CD4-positive, alpha-beta T cell (primary cell): ENCODE measurements around the gene CRYBG1. TPM values are rescaled to one million over a fixed set of nuclear protein-coding genes. Genes with fewer than 3 reads are reported as not detected.
"Not testable (repeated sequence)": the region's sequence is repeated elsewhere in the genome, so short reads cannot be mapped to it uniquely, and the experiment has no call there.

Experiments used
- ATAC-seq: fragments of 200-7000 bp; cut with Tn5 transposase; one replicate; pipeline ENCODE4 v1.10.0; 2022; ENCODE audit warnings: mild to moderate bottlenecking; ENCODE audit not compliant: poor library complexity
- CTCF ChIA-PET: fragments of 350-600 bp; sonication (Branson Sonifier 250); formaldehyde crosslinking; loops from one replicate; lab custom pipeline; 2021; ENCODE audit warnings: antibody characterized with exemption, inconsistent platforms; lab: Charles Lee
- POLR2A ChIA-PET: fragments of 350-600 bp; sonication (Branson Sonifier 250); formaldehyde crosslinking; loops from one replicate; lab custom pipeline; 2021; ENCODE audit warnings: antibody characterized with exemption, inconsistent platforms; lab: Charles Lee
- DNase-seq, 14 experiments: peaks; one replicate each; pipeline ENCODE4 v3.0.0-alpha.2; 2013 to 2020; ENCODE audit warnings: mixed read lengths in 2 of 14
- H3K27ac ChIP-seq, 2 donors: one replicate each; pipeline versions ENCODE4 v1.5.1 to v1.7.0; 2013; ENCODE audit warnings: low read length in 2 of 2, low read depth in 1 of 2, mild to moderate bottlenecking in 1 of 2
- H3K27me3 ChIP-seq, 2 experiments: 1 replicate in 1 of 2; 2 replicates in 1 of 2; pipeline versions ENCODE4 v1.6.1 to v1.7.0; 2013; ENCODE audit warnings: low read length in 2 of 2, control low read depth in 1 of 2, mild to moderate bottlenecking in 1 of 2, moderate library complexity in 1 of 2; ENCODE audit not compliant: insufficient read depth in 2 of 2, control insufficient read depth in 1 of 2
- H3K36me3 ChIP-seq: one replicate; pipeline ENCODE4 v1.6.1; 2013; ENCODE audit warnings: low read length, control low read depth; ENCODE audit not compliant: insufficient read depth
- H3K4me1 ChIP-seq: one replicate; pipeline ENCODE4 v1.6.1; 2013; ENCODE audit warnings: low read length, control low read depth; ENCODE audit not compliant: insufficient read depth
- H3K4me3 ChIP-seq: one replicate; pipeline ENCODE4 v1.5.1; 2013; ENCODE audit warnings: mild to moderate bottlenecking, low read length, moderate library complexity
- H3K9me3 ChIP-seq, 2 experiments: 1 replicate in 1 of 2; 2 replicates in 1 of 2; pipeline versions ENCODE4 v1.6.1 to v1.7.0; 2013; ENCODE audit warnings: low read length in 2 of 2, mild to moderate bottlenecking in 2 of 2, control low read depth in 1 of 2, moderate library complexity in 1 of 2; ENCODE audit not compliant: control insufficient read depth in 1 of 2, insufficient read depth in 1 of 2
- H3K27ac Mint-ChIP-seq: one replicate; pipeline ENCODE4 v1.8.0; 2020; ENCODE audit warnings: mixed read lengths
- H3K27me3 Mint-ChIP-seq: one replicate; pipeline ENCODE4 v1.8.0; 2021; ENCODE audit warnings: mixed read lengths
- H3K36me3 Mint-ChIP-seq: one replicate; pipeline ENCODE4 v1.8.0; 2021; ENCODE audit warnings: low read depth, mixed read lengths
- H3K4me1 Mint-ChIP-seq: one replicate; pipeline ENCODE4 v1.8.0; 2021; ENCODE audit warnings: low read depth, mixed read lengths
- H3K4me3 Mint-ChIP-seq: one replicate; pipeline ENCODE4 v1.8.0; 2020; ENCODE audit warnings: mild to moderate bottlenecking, mixed read lengths
- H3K9me3 Mint-ChIP-seq: one replicate; pipeline ENCODE4 v1.8.0; 2020; ENCODE audit warnings: mixed read lengths
- CTCF ChIP-seq: fragments of 200-600 bp; IDR thresholded peaks from one replicate; pipeline ENCODE4 v1.8.0; 2022; ENCODE audit warnings: antibody characterized with exemption, mild to moderate bottlenecking
- intact Hi-C, 2 experiments: fragments of 100-400 bp; cut with DNase I in 1 of 2; cut with micrococcal nuclease in 1 of 2; formaldehyde crosslinking; loops; one replicate each; pipeline versions ENCODE4 v1.15.1 to v1.9.0; 2023 to 2025; cut with DNase I, micrococcal nuclease
- total RNA-seq, 174 experiments: library from RNA in 2 of 174; stranded (reverse) in 2 of 174; gene quantifications; one replicate each; pipeline ENCODE4 v1.2.3 and lab custom pipeline; 2021 to 2026

The CRYBG1 gene
- total RNA-seq, 2 experiments from 2014 or later, result 58.5 to 59.4 TPM

- Mint-ChIP-seq H3K27ac (peak overlapping the region; percentile 74), H3K9me3 (no peaks in the 10 kb centered on the region), H3K4me3 (no peak overlapping the region), H3K27me3 (no peaks in the 10 kb centered on the region), H3K36me3 (peaks cover 90% of the 10 kb centered on the region), H3K4me1 (peaks cover 44% of the 10 kb centered on the region)
- ChIA-PET POLR2A (interaction anchor here (0.7 kb wide), 1 partner anchor 35 kb away, joined by 4 read pairs; no protein-coding TSS in a partner anchor), CTCF (no interaction called here)
- H3K27me3 ChIP-seq, result no peaks in the 10 kb centered on the region
- H3K36me3 ChIP-seq, result peaks cover 86% of the 10 kb centered on the region
- ATAC-seq (no peak), DNase-seq (peak in 2 of 14 experiments; percentile 47 to 54)
- intact Hi-C loops, result no loop called here
- H3K4me1 ChIP-seq, result peaks cover 6% of the 10 kb centered on the region
- H3K9me3 ChIP-seq, result no peaks in the 10 kb centered on the region
- H3K4me3 ChIP-seq, result no peak overlapping the region
- no peak for TF ChIP-seq CTCF
- peak overlapping the region in 1 of 2 donors; percentile 3 for H3K27ac ChIP-seq
Observed at GRCh38 chr6:106546691-106547414, 186.3 kb downstream of the CRYBG1 start.

GRCh38 chr6:106547601-106548453 lies 187.3 kb downstream of the CRYBG1 start:
- Mint-ChIP-seq H3K9me3 (no peaks in the 10 kb centered on the region), H3K4me3 (no peak overlapping the region), H3K27me3 (no peaks in the 10 kb centered on the region), H3K36me3 (peaks cover 94% of the 10 kb centered on the region), H3K27ac (peak overlapping the region; percentile 74), H3K4me1 (peaks cover 44% of the 10 kb centered on the region)
- intact Hi-C loops, result no loop called here
- ChIA-PET CTCF (interaction anchor here (1.1 kb wide), 1 partner anchor 36 kb away, joined by 4 read pairs; no protein-coding TSS in a partner anchor), POLR2A (interaction anchor here (0.6 to 0.7 kb wide), 2 partner anchors 36 to 299 kb away, joined by 3 to 4 read pairs; no protein-coding TSS in a partner anchor)
- peak; percentile 37 for ATAC-seq
- no peak for TF ChIP-seq CTCF
- peaks cover 6% of the 10 kb centered on the region for H3K4me1 ChIP-seq
- H3K27me3 ChIP-seq, result no peaks in the 10 kb centered on the region
- H3K36me3 ChIP-seq, result peaks cover 84% of the 10 kb centered on the region
- H3K9me3 ChIP-seq, result no peaks in the 10 kb centered on the region
- no peak overlapping the region for H3K4me3 ChIP-seq
- DNase-seq, result peak in 8 of 14 experiments; percentile 16 to 51 (median 40)
- peak overlapping the region in 1 of 2 donors; percentile 37 for H3K27ac ChIP-seq

- H3K4me1 ChIP-seq, H3K27ac ChIP-seq, DNase-seq, intact Hi-C loops, H3K27ac Mint-ChIP-seq, H3K9me3 ChIP-seq, H3K9me3 Mint-ChIP-seq, H3K27me3 ChIP-seq, H3K4me3 ChIP-seq, ATAC-seq, H3K27me3 Mint-ChIP-seq, H3K4me3 Mint-ChIP-seq: not testable (repeated sequence)
- ChIA-PET CTCF (interaction anchor here (1.1 kb wide), 1 partner anchor 37 kb away, joined by 4 read pairs; no protein-coding TSS in a partner anchor), POLR2A (interaction anchor here (1.7 kb wide), 1 partner anchor 29 kb away, joined by 6 read pairs; no protein-coding TSS in a partner anchor)
- H3K36me3 ChIP-seq, result peaks cover 87% of the 10 kb centered on the region
- Mint-ChIP-seq H3K36me3 (peaks cover 95% of the 10 kb centered on the region), H3K4me1 (peaks cover 44% of the 10 kb centered on the region)
Observed at GRCh38 chr6:106548926-106549455, 188.5 kb downstream of the CRYBG1 start.
